ENCODE data around the gene COL9A3. TPM values are rescaled to one million over a fixed set of nuclear protein-coding genes. Genes with fewer than 3 reads are reported as not detected.
A peak's percentile ranks its signal among the peaks of the same experiment; 100 is the strongest.
"Not testable (repeated sequence)": the region's sequence is repeated elsewhere in the genome, so short reads cannot be mapped to it uniquely, and the experiment has no call there.

COL9A3 gene
- total RNA-seq, 1 donor from 2014 or later = 0.94 TPM

- no peak for DNase-seq (ENCODE audit: low spot score)
- intact Hi-C loops (cut with DNase I) = no loop called here
These were observed 55.5 kb downstream of the COL9A3 start for GRCh38 chr20:62872184-62872847.

DNA sequence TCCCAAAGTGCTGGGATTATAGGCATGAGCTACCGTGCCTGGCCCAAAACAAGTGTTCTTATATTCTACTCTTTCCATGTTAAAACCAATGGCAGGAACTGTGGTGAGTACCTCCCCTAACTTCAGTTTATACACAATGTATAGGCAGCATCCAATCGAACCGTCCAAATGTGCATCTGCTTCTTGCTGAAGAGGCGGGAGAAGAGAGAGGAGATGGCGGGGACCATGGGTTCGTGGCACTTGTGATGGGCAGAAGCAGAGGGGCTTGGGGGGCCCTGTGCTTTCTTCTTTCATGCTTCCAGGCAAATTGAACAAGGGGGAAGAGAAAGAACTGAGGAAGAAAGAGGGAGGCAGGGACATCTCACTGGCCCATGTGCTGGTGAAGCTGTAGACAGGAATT, 56.0 kb downstream of the COL9A3 start:
- DNase-seq (ENCODE audit: low spot score) = no peak
- intact Hi-C loops (cut with DNase I) = loop anchor here (1.0 kb wide), 1 partner anchor 136 kb away; no protein-coding TSS in a partner anchor

- intact Hi-C loops (cut with DNase I) = loop anchor here (1.0 kb wide), 1 partner anchor 136 kb away; no protein-coding TSS in a partner anchor
These were observed 56.4 kb downstream of the COL9A3 start for GRCh38 chr20:62873280-62873679.

GRCh38 chr20:62873681-62874031, 56.8 kb downstream of the COL9A3 start:
- not testable (repeated sequence) for DNase-seq (ENCODE audit: low spot score)
- intact Hi-C loops (cut with DNase I) = loop anchor here (1.0 kb wide), 1 partner anchor 136 kb away; no protein-coding TSS in a partner anchor

More at GRCh38 chr20:62873280-62873679, 56.4 kb downstream of the COL9A3 start:
- DNase-seq (ENCODE audit: low spot score) = no peak

- no peak for DNase-seq (ENCODE audit: low spot score)
- intact Hi-C loops (cut with DNase I) = no loop called here
These were observed 58.1 kb downstream of the COL9A3 start for GRCh38 chr20:62874964-62875344.

- intact Hi-C loops (cut with DNase I) = no loop called here
- no peak for DNase-seq (ENCODE audit: low spot score)
These were observed 58.8 kb downstream of the COL9A3 start for GRCh38 chr20:62875419-62876361.

DNA sequence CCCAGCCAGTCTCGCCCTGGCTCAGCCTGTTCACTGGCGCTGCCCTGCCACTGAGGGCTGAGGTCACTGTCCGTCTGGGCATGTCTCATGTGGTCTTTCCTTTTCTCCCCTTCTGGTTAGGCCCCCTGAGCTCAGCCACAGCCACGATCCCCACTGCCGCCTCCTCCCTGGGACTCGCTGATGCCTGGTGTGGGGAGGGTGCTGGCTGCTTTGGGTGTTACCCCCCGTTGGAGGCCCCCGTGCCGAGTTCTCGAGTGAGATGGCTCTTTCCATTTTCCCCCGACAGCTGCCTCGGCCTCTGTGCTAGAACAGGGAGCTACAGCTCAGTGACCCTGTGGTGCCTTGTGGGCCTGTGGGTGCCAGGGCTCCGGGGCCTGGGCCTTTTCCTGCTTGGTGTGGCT, 59.7 kb downstream of the COL9A3 start:
- intact Hi-C loops (cut with DNase I) = no loop called here
- DNase-seq (ENCODE audit: low spot score) = no peak

DNA sequence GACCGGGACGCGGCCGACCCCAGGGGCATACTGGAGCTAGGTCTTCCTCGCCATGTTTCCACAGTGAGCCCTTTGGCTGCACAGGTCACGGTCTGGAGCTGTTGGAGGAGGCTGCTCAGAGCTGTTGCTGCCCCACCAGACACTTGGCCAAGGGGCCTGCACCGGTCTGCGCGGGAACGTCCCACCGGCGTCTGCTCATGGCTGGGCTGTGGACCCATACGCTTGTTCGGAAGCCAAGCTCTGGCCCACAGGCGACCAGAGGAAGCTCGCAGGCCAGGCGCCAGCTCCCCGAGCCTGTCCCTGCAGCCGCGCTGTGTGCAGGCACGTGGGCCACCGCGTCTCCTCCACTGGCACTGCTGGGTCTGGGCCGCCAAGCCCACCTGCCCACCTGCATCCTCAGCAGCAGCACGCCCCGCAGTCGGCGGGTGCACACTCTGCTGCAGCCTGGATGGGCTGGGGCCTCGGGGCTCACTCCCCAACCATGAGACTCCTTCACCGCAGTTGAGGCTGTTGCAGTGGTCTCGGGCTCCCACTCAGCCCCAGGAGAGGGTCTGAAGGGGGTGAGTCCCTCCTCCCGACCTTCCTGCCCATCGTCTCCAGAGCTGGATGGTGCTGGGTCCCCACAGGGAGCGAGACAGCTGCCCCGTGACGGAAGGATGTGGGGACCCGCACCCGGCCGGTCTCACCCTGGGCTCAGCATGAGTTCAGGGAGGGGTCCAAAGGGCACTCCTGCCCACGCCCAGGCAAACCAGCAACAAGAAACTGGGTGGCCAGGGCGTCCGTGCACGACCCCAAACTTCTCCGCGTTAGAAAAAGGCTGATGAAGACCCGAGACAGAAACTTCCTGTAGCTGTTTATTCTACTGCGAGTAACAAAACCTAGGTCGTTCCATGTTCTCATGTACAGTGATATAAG, 60.3 kb downstream of the COL9A3 start:
- intact Hi-C loops (cut with DNase I) = no loop called here

DNA sequence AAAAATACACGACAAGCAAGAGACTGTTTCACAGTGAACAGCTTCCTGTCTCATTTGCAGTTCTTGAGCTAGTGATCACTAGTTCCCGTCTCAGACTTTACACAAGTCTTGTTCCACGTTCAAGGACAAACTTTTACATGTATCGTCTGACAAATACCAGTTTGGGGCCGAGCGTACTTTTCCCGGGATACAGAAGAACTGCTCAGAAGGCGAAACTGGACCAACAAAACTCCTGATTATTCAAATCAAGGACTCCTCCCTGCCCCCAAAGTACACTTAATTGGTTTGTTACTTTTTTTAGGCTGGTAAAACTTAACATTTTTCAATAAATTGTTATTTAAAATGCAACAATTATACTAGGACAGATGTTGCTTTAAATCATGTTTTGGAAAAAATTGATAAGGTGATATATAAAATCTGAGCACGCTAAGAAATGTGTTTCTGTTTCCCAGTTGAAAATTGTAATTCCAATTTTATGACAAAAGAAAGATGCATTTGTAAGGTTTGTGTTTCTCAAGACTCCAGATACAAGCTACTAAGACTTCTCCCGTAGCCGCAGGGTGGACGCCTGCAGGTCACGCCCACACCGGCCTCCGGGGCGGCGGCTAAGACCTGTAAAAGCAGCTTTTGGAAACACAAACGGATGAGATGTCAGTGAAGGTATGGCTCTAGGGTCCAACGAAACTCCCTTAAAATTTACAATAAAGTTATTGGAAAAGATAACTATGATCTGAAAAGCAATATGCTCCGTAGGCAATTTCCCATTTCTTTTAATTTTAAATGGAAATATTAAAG, 61.6 kb downstream of the COL9A3 start:
- intact Hi-C loops (cut with DNase I) = no loop called here

More for the DNA sequence above, 60.3 kb downstream of the COL9A3 start:
- DNase-seq (ENCODE audit: low spot score) = peak; percentile 85

GRCh38 chr20:62879275-62880146, 62.7 kb downstream of the COL9A3 start:
- intact Hi-C loops (cut with DNase I) = no loop called here
- no peak for DNase-seq (ENCODE audit: low spot score)

More for the DNA sequence above, 61.6 kb downstream of the COL9A3 start:
- DNase-seq (ENCODE audit: low spot score) = no peak

DNA sequence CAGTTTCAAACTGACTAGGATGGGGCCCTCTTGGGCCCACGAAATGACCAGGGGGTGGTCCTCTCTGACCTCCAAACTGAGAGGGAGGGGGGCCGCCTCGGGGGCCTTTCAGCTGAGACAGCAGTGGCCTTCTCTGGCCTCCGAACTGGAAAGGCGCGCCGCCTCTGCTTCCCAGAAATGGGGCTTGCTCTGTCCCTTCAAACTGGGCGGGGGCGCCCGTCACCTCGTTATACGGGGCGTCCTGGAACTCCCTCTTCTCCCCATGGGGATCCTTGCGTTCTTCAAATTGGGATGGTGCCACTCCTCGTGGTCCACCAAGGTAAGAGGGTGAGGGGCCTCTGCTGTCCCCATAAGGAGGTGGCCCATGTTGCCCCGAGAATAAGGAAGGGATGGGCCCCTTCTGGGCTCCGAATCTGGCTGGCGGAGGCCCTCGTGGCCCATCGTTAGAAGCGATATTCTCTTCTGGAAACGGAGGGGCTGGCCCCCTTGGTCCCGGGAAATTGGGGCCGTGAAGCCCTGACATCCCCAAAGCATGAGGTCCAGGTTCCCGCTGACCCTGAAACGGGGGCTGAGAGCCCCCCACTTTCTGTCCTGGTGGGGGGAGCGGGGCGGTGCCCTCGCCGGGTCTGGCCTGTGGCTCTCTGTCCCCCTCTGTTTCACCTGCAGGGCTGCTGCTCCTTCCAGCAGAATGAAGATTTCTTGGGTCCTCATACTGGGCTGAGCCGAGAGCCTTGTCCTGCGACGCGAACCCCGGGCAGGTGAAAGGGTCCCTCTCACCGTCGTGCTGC, 63.5 kb downstream of the COL9A3 start:
- no peak for DNase-seq (ENCODE audit: low spot score)
- intact Hi-C loops (cut with DNase I) = no loop called here

- no peak for DNase-seq (ENCODE audit: low spot score)
These were observed 64.2 kb downstream of the COL9A3 start for GRCh38 chr20:62880935-62881661.

DNA sequence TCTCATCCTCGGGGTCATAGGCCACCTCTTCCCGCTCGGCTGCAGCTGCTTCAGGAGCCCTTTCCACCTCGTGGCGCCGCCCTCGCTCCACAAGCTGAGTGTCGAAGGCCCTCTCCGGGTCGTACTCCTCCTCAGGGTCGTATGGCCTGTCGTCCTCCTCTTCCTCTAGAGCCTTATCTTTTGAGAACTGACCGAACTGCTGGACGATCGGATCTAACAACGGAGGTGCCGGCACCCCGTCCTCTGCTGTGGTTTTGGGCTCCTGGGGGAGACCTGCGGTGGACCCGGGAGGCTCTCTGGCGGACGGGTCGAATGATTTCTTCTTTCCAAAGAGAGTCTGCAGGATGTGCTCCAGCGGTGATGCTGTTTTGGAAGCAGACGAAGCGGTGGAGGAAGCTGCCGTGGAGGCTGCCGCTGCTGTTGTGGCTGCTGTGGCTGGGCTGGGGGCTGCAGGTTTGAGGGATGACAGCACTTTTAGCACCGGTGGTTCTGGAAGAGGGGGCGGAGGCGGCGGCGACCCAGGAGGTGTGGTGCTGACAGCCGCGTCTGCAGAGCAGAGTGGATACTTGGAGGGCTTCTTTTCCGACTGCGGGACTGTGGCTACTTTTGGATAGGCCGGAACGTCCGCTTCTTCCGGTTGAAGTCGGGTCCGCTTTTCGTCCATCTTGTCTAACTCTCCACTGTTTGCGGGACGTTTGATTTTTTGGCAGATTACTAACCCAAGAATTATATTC, 65.0 kb downstream of the COL9A3 start:
- intact Hi-C loops (cut with DNase I) = no loop called here
- no peak for DNase-seq (ENCODE audit: low spot score)

More at GRCh38 chr20:62880935-62881661, 64.2 kb downstream of the COL9A3 start:
- intact Hi-C loops (cut with DNase I) = no loop called here

DNA sequence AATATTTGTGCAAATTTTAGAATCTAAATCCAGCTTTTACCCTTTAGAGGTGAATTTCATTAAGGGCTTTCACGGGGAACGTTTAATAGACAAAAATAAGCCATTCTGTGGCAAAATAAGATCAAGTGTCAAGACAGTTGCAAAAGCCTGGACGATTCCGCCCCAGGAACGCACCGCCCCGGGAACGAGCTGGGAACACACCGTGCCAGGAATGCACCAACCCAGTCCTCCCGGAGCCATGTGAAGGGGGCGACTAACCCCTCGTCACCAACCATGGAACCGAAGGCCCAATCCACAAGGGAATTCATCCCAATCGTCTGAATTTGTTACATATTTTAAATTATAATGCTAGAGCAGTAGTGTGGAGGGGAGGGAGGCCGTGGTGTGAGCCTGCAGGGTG, 65.6 kb downstream of the COL9A3 start:
- intact Hi-C loops (cut with DNase I) = no loop called here
- peak; percentile 12 for DNase-seq (ENCODE audit: low spot score)

- DNase-seq (ENCODE audit: low spot score) = no peak
- intact Hi-C loops (cut with DNase I) = no loop called here
These were observed 67.7 kb downstream of the COL9A3 start for GRCh38 chr20:62884556-62884955.

Data from cardiac septum (tissue), 1 donor.